Measurements from ENCODE around the gene STXBP5.

The STXBP5 gene

DNA sequence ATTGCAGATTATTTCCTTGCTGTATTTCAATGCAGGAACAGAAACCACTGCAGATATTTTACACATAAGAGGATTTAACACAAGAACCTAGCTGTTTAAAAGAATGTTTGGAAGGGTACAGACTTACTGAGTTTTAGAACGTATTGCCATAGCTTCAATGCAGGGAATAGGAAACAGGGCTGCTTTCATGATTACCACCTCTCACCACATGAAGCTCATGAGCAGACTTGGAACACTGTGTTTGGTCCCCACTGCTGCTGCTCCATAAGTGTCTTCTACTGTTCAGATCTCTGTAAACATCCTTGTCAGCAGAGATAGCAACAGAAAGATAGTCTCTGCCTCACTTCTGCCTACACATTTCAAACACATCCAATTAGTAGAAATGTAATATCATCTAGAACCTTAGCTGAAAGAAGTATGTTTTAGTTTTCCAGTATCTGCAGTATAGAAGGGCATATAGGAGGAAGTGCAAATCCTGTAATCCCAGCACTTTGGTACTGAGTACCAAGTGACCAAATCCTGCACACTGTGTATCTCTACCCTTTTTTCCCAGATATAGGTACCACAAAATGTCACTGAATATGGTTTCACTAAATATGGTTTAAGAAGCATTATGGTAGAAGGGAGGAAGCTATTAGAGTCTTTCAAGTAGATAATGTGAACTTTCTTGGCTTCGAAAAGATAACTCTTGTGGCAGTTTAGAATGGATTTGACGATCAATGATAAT lies 51.9 kb downstream of the STXBP5 start:
- Histone ChIP-seq H3K27ac (ENCODE audit: extremely low read depth, low read depth, low read length) (no peak overlapping the region), H3K4me3 (ENCODE audit: low read depth, low read length) (no peak overlapping the region), H3K9me3 (ENCODE audit: control insufficient read depth, insufficient read depth, low read depth, low read length) (no peaks in the 10 kb centered on the region), H3K4me1 (ENCODE audit: control insufficient read depth, insufficient read depth, low read length) (no peaks in the 10 kb centered on the region), H3K36me3 (ENCODE audit: control insufficient read depth in 2 of 2, insufficient read depth in 1 of 2, low read length in 2 of 2) (peaks cover 0 to 11% of the 10 kb centered on the region in 2 experiments; a peak in 2 of 3 replicates)
- POLR2A ChIA-PET, result no interaction called here
- CTCF ChIA-PET, result no interaction called here
- TF ChIP-seq ZNF837 (tag by site-specific recombination; IDR thresholded peaks at IDR 0.05) (no peak), YY1 (tag by site-specific recombination; IDR thresholded peaks at IDR 0.05) (no peak), KLF1 (tag by site-specific recombination; IDR thresholded peaks at IDR 0.05) (no peak), ZBTB7A (tag by site-specific recombination; IDR thresholded peaks at IDR 0.05; ENCODE audit: low read depth) (no peak), ZNF701 (tag by site-specific recombination; IDR thresholded peaks at IDR 0.05) (no peak), ZNF366 (tag by site-specific recombination; conservative IDR thresholded peaks at IDR 0.05) (no peak), ZNF571 (tag by site-specific recombination; IDR thresholded peaks at IDR 0.05) (no peak), ZNF501 (tag by site-specific recombination; IDR thresholded peaks at IDR 0.05) (no peak)
- TF ChIP-seq, protein P1, sequence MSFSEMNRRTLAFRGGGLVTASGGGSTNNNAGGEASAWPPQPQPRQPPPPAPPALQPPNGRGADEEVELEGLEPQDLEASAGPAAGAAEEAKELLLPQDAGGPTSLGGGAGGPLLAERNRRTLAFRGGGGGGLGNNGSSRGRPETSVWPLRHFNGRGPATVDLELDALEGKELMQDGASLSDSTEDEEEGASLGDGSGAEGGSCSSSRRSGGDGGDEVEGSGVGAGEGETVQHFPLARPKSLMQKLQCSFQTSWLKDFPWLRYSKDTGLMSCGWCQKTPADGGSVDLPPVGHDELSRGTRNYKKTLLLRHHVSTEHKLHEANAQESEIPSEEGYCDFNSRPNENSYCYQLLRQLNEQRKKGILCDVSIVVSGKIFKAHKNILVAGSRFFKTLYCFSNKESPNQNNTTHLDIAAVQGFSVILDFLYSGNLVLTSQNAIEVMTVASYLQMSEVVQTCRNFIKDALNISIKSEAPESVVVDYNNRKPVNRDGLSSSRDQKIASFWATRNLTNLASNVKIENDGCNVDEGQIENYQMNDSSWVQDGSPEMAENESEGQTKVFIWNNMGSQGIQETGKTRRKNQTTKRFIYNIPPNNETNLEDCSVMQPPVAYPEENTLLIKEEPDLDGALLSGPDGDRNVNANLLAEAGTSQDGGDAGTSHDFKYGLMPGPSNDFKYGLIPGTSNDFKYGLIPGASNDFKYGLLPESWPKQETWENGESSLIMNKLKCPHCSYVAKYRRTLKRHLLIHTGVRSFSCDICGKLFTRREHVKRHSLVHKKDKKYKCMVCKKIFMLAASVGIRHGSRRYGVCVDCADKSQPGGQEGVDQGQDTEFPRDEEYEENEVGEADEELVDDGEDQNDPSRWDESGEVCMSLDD (tag by site-specific recombination; IDR thresholded peaks at IDR 0.05), result no peak

DNA sequence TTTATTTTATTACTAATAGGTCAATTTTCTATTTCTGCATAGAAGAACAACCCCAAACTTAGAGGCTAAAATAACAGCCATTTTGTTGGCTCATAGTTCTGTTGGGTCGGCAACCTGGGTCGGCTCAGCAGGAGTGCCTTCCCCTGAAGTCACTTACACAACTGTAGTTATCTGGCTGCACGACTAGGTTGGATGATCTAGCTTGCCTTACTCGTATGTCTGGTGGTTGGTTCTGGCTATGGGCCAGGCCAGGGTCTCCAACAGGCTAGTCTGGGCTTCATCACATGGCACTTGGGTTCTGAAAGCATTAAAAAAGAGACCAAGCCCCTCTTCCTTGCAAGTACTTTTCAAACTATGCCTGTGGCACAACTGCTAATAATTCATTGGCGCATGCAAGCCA lies 53.5 kb downstream of the STXBP5 start:
- TF ChIP-seq HOXD13 (CRISPR knock-in tag; IDR thresholded peaks at IDR 0.05; ENCODE audit: borderline replicate concordance) (no peak), ZNF174 (tag by site-specific recombination; IDR thresholded peaks at IDR 0.05) (no peak), ZNF133 (tag by site-specific recombination; IDR thresholded peaks at IDR 0.05) (no peak), ZNF677 (tag by site-specific recombination; IDR thresholded peaks at IDR 0.05) (no peak)
- TF ChIP-seq, protein P2, sequence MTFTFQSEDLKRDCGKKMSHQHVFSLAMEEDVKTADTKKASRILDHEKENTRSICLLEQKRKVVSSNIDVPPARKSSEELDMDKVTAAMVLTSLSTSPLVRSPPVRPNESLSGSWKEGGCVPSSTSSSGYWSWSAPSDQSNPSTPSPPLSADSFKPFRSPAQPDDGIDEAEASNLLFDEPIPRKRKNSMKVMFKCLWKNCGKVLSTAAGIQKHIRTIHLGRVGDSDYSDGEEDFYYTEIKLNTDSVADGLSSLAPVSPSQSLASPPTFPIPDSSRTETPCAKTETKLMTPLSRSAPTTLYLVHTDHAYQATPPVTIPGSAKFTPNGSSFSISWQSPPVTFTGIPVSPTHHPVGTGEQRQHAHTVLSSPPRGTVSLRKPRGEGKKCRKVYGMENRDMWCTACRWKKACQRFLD (tag by site-specific recombination; IDR thresholded peaks at IDR 0.05), result no peak
- H3K4me3 ChIP-seq (ENCODE audit: low read depth, low read length), result no peak overlapping the region
- H3K36me3 ChIP-seq (ENCODE audit: control insufficient read depth in 2 of 2, insufficient read depth in 1 of 2, low read length in 2 of 2), result no peaks in the 10 kb centered on the region; a peak in 1 of 3 replicates
- H3K27ac ChIP-seq (ENCODE audit: extremely low read depth, low read depth, low read length), result no peak overlapping the region
- H3K4me1 ChIP-seq (ENCODE audit: control insufficient read depth, insufficient read depth, low read length), result no peaks in the 10 kb centered on the region
- ChIA-PET POLR2A (no interaction called here), CTCF (no interaction called here)
- no peaks in the 10 kb centered on the region for H3K9me3 ChIP-seq (ENCODE audit: control insufficient read depth, insufficient read depth, low read depth, low read length)

DNA sequence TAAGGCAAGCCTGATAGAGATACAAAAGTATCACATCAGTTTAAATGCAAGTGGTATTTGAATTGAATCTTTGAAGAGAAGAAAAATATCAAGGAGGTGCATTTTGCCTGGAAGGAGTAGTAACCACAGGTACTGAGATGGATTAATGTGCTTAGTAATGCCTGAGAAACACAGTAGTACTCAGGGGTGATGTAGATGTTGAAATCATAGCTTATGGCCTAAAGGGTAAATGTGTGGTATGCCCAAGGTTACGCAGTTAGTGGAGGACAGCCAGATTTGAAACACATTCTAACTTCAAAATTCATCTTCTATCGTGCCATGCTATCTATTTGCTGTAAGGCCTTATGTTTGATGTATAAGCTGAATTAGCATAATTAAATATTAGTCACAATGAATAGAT lies 55.9 kb downstream of the STXBP5 start:
- POLR2A ChIA-PET, result no interaction called here
- TF ChIP-seq ZNF155 (tag by site-specific recombination; IDR thresholded peaks at IDR 0.05), result no peak
- no peak for TF ChIP-seq ZNF175 (tag by site-specific recombination; IDR thresholded peaks at IDR 0.05)
- CTCF ChIA-PET, result no interaction called here
- Histone ChIP-seq H3K4me1 (ENCODE audit: control insufficient read depth, insufficient read depth, low read length) (no peaks in the 10 kb centered on the region), H3K36me3 (ENCODE audit: control insufficient read depth in 2 of 2, insufficient read depth in 1 of 2, low read length in 2 of 2) (no peaks in the 10 kb centered on the region; a peak in 1 of 3 replicates), H3K27ac (ENCODE audit: extremely low read depth, low read depth, low read length) (no peak overlapping the region), H3K9me3 (ENCODE audit: control insufficient read depth, insufficient read depth, low read depth, low read length) (no peaks in the 10 kb centered on the region), H3K4me3 (ENCODE audit: low read depth, low read length) (no peak overlapping the region)

DNA sequence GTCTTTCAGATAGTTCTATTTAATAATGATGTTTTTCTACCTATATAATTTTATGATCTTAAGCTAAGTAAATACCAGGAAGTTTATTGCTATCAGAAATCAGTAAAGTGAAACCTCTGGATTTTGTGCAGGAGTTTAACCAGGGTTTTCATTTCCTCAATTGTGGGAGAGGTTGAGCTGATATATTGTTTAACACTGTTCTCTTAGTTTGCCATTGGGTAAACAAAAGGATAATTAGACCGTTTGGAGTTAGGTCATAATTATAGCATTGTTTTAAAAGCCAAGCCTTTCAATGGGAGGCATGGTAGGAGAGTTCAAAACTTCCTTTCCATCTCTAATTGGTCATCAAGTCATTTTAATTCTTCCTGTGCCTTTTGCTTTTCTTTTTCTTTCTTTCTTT lies 58.7 kb downstream of the STXBP5 start:
- ChIA-PET POLR2A (no interaction called here), CTCF (no interaction called here)
- peak; percentile 63; the same call in 1 of the 2 replicates for TF ChIP-seq SP7 (tag by site-specific recombination; IDR thresholded peaks at IDR 0.05)
- TF ChIP-seq HOXD13 (CRISPR knock-in tag; IDR thresholded peaks at IDR 0.05; ENCODE audit: borderline replicate concordance), result no peak
- no peaks in the 10 kb centered on the region for H3K4me1 ChIP-seq (ENCODE audit: control insufficient read depth, insufficient read depth, low read length)
- peaks cover 0 to 14% of the 10 kb centered on the region in 2 experiments; a peak in 2 of 3 replicates for H3K36me3 ChIP-seq (ENCODE audit: control insufficient read depth in 2 of 2, insufficient read depth in 1 of 2, low read length in 2 of 2)
- H3K9me3 ChIP-seq (ENCODE audit: control insufficient read depth, insufficient read depth, low read depth, low read length), result no peaks in the 10 kb centered on the region
- H3K27ac ChIP-seq (ENCODE audit: extremely low read depth, low read depth, low read length), result no peak overlapping the region
- no peak overlapping the region for H3K4me3 ChIP-seq (ENCODE audit: low read depth, low read length)

Data from HEK293 (cell line).